Loucy (cell line): ENCODE data around the gene CD200R1.

Source experiments
- H2AFZ ChIP-seq: fragments of 200-600 bp; sonication (generic); 2 replicates; pipeline ENCODE4 v1.6.0; 2016; ENCODE audit warnings: antibody characterized with exemption, mild to moderate bottlenecking, low read length, moderate library complexity
- H3F3A ChIP-seq: fragments of 200-600 bp; 2 replicates; pipeline ENCODE4 v1.6.0; 2016; ENCODE audit warnings: antibody characterized with exemption, low read depth, mild to moderate bottlenecking
- H3K27me3 ChIP-seq: fragments of 200-600 bp; sonication (generic); 2 replicates; pipeline ENCODE4 v1.6.1; 2014; ENCODE audit warnings: low read length, mild to moderate bottlenecking; ENCODE audit not compliant: insufficient read depth, poor library complexity, severe bottlenecking
- H3K36me3 ChIP-seq: fragments of 200-600 bp; sonication (generic); 2 replicates; pipeline ENCODE4 v1.6.1; 2016; ENCODE audit warnings: low read length; ENCODE audit not compliant: insufficient read depth
- H3K4me1 ChIP-seq: fragments of 200-600 bp; sonication (generic); 2 replicates; pipeline ENCODE4 v1.5.1; 2014; ENCODE audit warnings: low read length, mild to moderate bottlenecking; ENCODE audit not compliant: insufficient read depth, poor library complexity, severe bottlenecking
- H3K4me2 ChIP-seq: fragments of 200-600 bp; sonication (generic); 2 replicates; pipeline ENCODE4 v1.6.0; 2014; ENCODE audit warnings: antibody characterized with exemption, low read length, low read depth, mild to moderate bottlenecking; ENCODE audit not compliant: poor library complexity, severe bottlenecking
- H3K4me3 ChIP-seq: fragments of 200-600 bp; sonication (generic); 2 replicates; pipeline ENCODE4 v1.5.1; 2014; ENCODE audit warnings: low read length, mild to moderate bottlenecking, mixed read lengths; ENCODE audit not compliant: poor library complexity, severe bottlenecking
- H3K79me2 ChIP-seq: fragments of 200-600 bp; sonication (generic); 2 replicates; pipeline ENCODE4 v1.6.1; 2014; ENCODE audit warnings: low read length; ENCODE audit not compliant: insufficient read depth
- H3K9ac ChIP-seq: fragments of 200-600 bp; sonication (generic); 2 replicates; pipeline ENCODE4 v1.6.0; 2014; ENCODE audit warnings: mild to moderate bottlenecking, low read depth, low read length, moderate library complexity; ENCODE audit not compliant: poor library complexity, severe bottlenecking
- H3K9me2 ChIP-seq: fragments of 200-600 bp; sonication (generic); replicated peaks from 2 replicates; pipeline ENCODE4 v1.6.1; 2016; ENCODE audit warnings: low read depth, low read length, mixed read lengths
- H3K9me3 ChIP-seq: fragments of 200-600 bp; sonication (generic); 2 replicates; pipeline ENCODE4 v1.6.1; 2014; ENCODE audit warnings: mild to moderate bottlenecking, antibody characterized with exemption, low read length, low read depth; ENCODE audit not compliant: insufficient read depth
- H4K20me1 ChIP-seq: fragments of 200-600 bp; sonication (generic); 2 replicates; pipeline ENCODE4 v1.6.0; 2014; ENCODE audit warnings: antibody characterized with exemption, low read length, mild to moderate bottlenecking; ENCODE audit not compliant: insufficient read depth, poor library complexity, severe bottlenecking
- EZH2phosphoT487 ChIP-seq: fragments of 200-600 bp; IDR thresholded peaks from 2 replicates; pipeline ENCODE4 v1.6.1; 2018; ENCODE audit warnings: antibody characterized with exemption, mild to moderate bottlenecking, moderate library complexity, borderline replicate concordance
- TF ChIP-seq, protein P1 (sequence below): fragments of 200-600 bp; sonication (generic); conservative IDR thresholded peaks from 2 replicates; pipeline ENCODE4 v1.5.1; 2014; ENCODE audit warnings: mild to moderate bottlenecking, antibody characterized with exemption, low read length

Gene CD200R1

GRCh38 chr3:113002037-113002436 is 27.1 kb upstream of the CD200R1 start:
- Histone ChIP-seq H3K4me3 (no peak overlapping the region), H3K9me3 (no peaks in the 10 kb centered on the region), H3F3A (no peaks in the 10 kb centered on the region; the same call in 1 of the 2 replicates), H3K4me1 (no peaks in the 10 kb centered on the region), H3K9ac (no peak overlapping the region), H3K9me2 (no peaks in the 10 kb centered on the region), H3K79me2 (peaks cover 3% of the 10 kb centered on the region; the same call in 1 of the 2 replicates), H3K36me3 (peaks cover 75% of the 10 kb centered on the region), H3K4me2 (no peak overlapping the region), H3K27me3 (no peaks in the 10 kb centered on the region), H4K20me1 (peaks cover 3% of the 10 kb centered on the region), H2AFZ (no peak overlapping the region)
- TF ChIP-seq, protein P1, sequence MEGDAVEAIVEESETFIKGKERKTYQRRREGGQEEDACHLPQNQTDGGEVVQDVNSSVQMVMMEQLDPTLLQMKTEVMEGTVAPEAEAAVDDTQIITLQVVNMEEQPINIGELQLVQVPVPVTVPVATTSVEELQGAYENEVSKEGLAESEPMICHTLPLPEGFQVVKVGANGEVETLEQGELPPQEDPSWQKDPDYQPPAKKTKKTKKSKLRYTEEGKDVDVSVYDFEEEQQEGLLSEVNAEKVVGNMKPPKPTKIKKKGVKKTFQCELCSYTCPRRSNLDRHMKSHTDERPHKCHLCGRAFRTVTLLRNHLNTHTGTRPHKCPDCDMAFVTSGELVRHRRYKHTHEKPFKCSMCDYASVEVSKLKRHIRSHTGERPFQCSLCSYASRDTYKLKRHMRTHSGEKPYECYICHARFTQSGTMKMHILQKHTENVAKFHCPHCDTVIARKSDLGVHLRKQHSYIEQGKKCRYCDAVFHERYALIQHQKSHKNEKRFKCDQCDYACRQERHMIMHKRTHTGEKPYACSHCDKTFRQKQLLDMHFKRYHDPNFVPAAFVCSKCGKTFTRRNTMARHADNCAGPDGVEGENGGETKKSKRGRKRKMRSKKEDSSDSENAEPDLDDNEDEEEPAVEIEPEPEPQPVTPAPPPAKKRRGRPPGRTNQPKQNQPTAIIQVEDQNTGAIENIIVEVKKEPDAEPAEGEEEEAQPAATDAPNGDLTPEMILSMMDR: no peak
- no peak for TF ChIP-seq EZH2phosphoT487

GRCh38 chr3:113000691-113001090 is 25.8 kb upstream of the CD200R1 start:
- no peak for TF ChIP-seq EZH2phosphoT487
- TF ChIP-seq, protein P1: no peak
- H2AFZ ChIP-seq: no peak overlapping the region
- H3K4me2 ChIP-seq: no peak overlapping the region
- H3K4me1 ChIP-seq: no peaks in the 10 kb centered on the region
- peaks cover 62% of the 10 kb centered on the region for H3K36me3 ChIP-seq
- H3K27me3 ChIP-seq: no peaks in the 10 kb centered on the region
- peaks cover 7% of the 10 kb centered on the region for H4K20me1 ChIP-seq
- no peak overlapping the region for H3K9ac ChIP-seq
- H3F3A ChIP-seq: no peaks in the 10 kb centered on the region; the same call in 1 of the 2 replicates
- H3K4me3 ChIP-seq: no peak overlapping the region
- H3K9me2 ChIP-seq: no peaks in the 10 kb centered on the region
- no peaks in the 10 kb centered on the region for H3K9me3 ChIP-seq
- peaks cover 3% of the 10 kb centered on the region; the same call in 1 of the 2 replicates for H3K79me2 ChIP-seq

DNA sequence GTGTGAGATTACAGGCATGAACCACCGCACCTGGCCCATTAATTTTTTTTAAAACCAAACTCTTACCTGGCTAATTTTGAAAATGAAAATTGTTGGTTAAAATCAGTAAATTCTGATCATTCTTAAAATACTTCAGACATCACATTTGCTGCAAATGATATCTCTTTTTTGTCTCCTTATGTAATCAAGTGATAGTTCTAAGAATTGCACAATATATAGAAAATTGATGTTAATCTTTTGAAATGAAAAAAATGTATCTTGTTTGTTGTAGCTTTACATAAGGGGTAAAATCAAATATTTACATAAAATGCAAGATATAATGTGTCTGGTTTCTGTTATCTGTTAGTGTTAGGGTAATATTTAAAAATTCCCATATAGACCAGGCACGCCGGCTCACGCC is 20.9 kb upstream of the CD200R1 start:
- Histone ChIP-seq H3K4me2 (peak overlapping the region; percentile 7), H3K36me3 (peaks cover 17% of the 10 kb centered on the region; the same call in 1 of the 2 replicates), H3K4me1 (peaks cover 30% of the 10 kb centered on the region), H3K9me2 (no peaks in the 10 kb centered on the region), H3K79me2 (peaks cover 40% of the 10 kb centered on the region), H3K9me3 (no peaks in the 10 kb centered on the region), H4K20me1 (peaks cover 15% of the 10 kb centered on the region), H3K4me3 (no peak overlapping the region), H2AFZ (no peak overlapping the region), H3K9ac (no peak overlapping the region), H3K27me3 (no peaks in the 10 kb centered on the region), H3F3A (no peaks in the 10 kb centered on the region; the same call in 1 of the 2 replicates)
- no peak for TF ChIP-seq EZH2phosphoT487
- TF ChIP-seq, protein P1: no peak
